ENCODE data around the gene CEACAM7. TPM values are rescaled to one million over a fixed set of nuclear protein-coding genes. Genes with fewer than 3 reads are reported as not detected.

The CEACAM7 gene
- total and polyA plus RNA-seq, 7 donors: 0.49 to 1,079 (median 142) TPM; not detected in 1

GRCh38 chr19:41689993-41690800 is 2.1 kb upstream of the CEACAM7 start:
- Histone ChIP-seq H3K27ac (no peak overlapping the region), H3K36me3 (no peaks in the 10 kb centered on the region), H3K27me3 (peaks cover 0 to 11% (median 0%) of the 10 kb centered on the region in 3 donors), H3K4me1 (no peaks in the 10 kb centered on the region), H3K4me3 (no peak overlapping the region), H3K9me3 (peaks cover 0 to 8% (median 1%) of the 10 kb centered on the region in 4 donors)
- TF ChIP-seq EP300 (IDR thresholded peaks at IDR 0.05) (no peak), CTCF (IDR thresholded peaks at IDR 0.05) (no peak), POLR2A (IDR thresholded peaks at IDR 0.05) (no peak), POLR2AphosphoS5 (IDR thresholded peaks at IDR 0.05) (no peak)
- no peak for DNase-seq
- 77 to 82% methylated on average over 4 of the region's 4 CpGs for WGBS, 2 donors
- intact Hi-C loops (cut with DNase I): no loop called here

- intact Hi-C loops (cut with DNase I): no loop called here
- no peaks in the 10 kb centered on the region for H3K4me1 ChIP-seq
- H3K27me3 ChIP-seq: peaks cover 0 to 11% (median 0%) of the 10 kb centered on the region in 3 donors
- no peak overlapping the region for H3K27ac ChIP-seq
- WGBS, 2 donors: 71 to 88% methylated on average over 4 of the region's 4 CpGs
- TF ChIP-seq POLR2A (IDR thresholded peaks at IDR 0.05): no peak
- TF ChIP-seq CTCF (IDR thresholded peaks at IDR 0.05): no peak
- TF ChIP-seq EP300 (IDR thresholded peaks at IDR 0.05): no peak
- TF ChIP-seq POLR2AphosphoS5 (IDR thresholded peaks at IDR 0.05): no peak
- peaks cover 0 to 5% (median 1%) of the 10 kb centered on the region in 4 donors for H3K9me3 ChIP-seq
- H3K36me3 ChIP-seq: no peaks in the 10 kb centered on the region
- H3K4me3 ChIP-seq: no peak overlapping the region
- no peak for DNase-seq
These were observed 617 bp upstream of the CEACAM7 start for GRCh38 chr19:41688687-41689086.

GRCh38 chr19:41687419-41687818 is 651 bp downstream of the CEACAM7 start:
- Histone ChIP-seq H3K27ac (no peak overlapping the region), H3K9me3 (peaks cover 0 to 2% (median under 1%) of the 10 kb centered on the region in 4 donors), H3K4me3 (no peak overlapping the region), H3K36me3 (no peaks in the 10 kb centered on the region), H3K27me3 (peaks cover 0 to 19% (median 0%) of the 10 kb centered on the region in 3 donors), H3K4me1 (no peaks in the 10 kb centered on the region)
- intact Hi-C loops (cut with DNase I): no loop called here
- 91 to 92% methylated on average over 3 of the region's 3 CpGs for WGBS, 2 donors
- TF ChIP-seq CTCF (IDR thresholded peaks at IDR 0.05): no peak
- TF ChIP-seq EP300 (IDR thresholded peaks at IDR 0.05): no peak
- no peak for TF ChIP-seq POLR2A (IDR thresholded peaks at IDR 0.05)
- TF ChIP-seq POLR2AphosphoS5 (IDR thresholded peaks at IDR 0.05): no peak
- no peak for DNase-seq

- no peak for DNase-seq
- WGBS, 2 donors: 12 to 50% methylated on average over 6 of the region's 6 CpGs
- no peaks in the 10 kb centered on the region for H3K9me3 ChIP-seq
- peaks cover 0 to 25% (median 0%) of the 10 kb centered on the region in 3 donors for H3K27me3 ChIP-seq
- intact Hi-C loops (cut with DNase I): no loop called here
- H3K4me3 ChIP-seq: no peak overlapping the region
- H3K4me1 ChIP-seq: no peaks in the 10 kb centered on the region
- H3K27ac ChIP-seq: no peak overlapping the region
- no peaks in the 10 kb centered on the region for H3K36me3 ChIP-seq
- TF ChIP-seq POLR2A (IDR thresholded peaks at IDR 0.05) (no peak), CTCF (IDR thresholded peaks at IDR 0.05) (no peak), EP300 (IDR thresholded peaks at IDR 0.05) (no peak), POLR2AphosphoS5 (IDR thresholded peaks at IDR 0.05) (no peak)
These were observed 5.6 kb downstream of the CEACAM7 start for GRCh38 chr19:41682437-41682836.

All from sigmoid colon (tissue), 7 donors.